ENCODE measurements around the gene SLC37A1.

The SLC37A1 gene

GRCh38 chr21:42490720-42491119, 22.9 kb upstream of the SLC37A1 start:
- TF ChIP-seq CTCF (IDR thresholded peaks at IDR 0.05) = no peak
- no peak overlapping the region for H3K27ac ChIP-seq
- H3K4me3 ChIP-seq = no peak overlapping the region
- DNase-seq (ENCODE audit: low spot score) = no peak

GRCh38 chr21:42491328-42491727, 22.3 kb upstream of the SLC37A1 start:
- Histone ChIP-seq H3K27ac (no peak overlapping the region), H3K4me3 (no peak overlapping the region)
- DNase-seq (ENCODE audit: low spot score) = no peak
- no peak for TF ChIP-seq CTCF (IDR thresholded peaks at IDR 0.05)

GRCh38 chr21:42492201-42492600, 21.5 kb upstream of the SLC37A1 start:
- H3K27ac ChIP-seq = no peak overlapping the region
- no peak for TF ChIP-seq CTCF (IDR thresholded peaks at IDR 0.05)
- no peak overlapping the region for H3K4me3 ChIP-seq
- no peak for DNase-seq (ENCODE audit: low spot score)

- Histone ChIP-seq H3K27ac (no peak overlapping the region), H3K4me3 (no peak overlapping the region)
- no peak for TF ChIP-seq CTCF (IDR thresholded peaks at IDR 0.05)
- no peak for DNase-seq (ENCODE audit: low spot score)
Observed at GRCh38 chr21:42493109-42494060, 20.3 kb upstream of the SLC37A1 start.

- no peak overlapping the region for H3K4me3 ChIP-seq
- no peak overlapping the region for H3K27ac ChIP-seq
- TF ChIP-seq CTCF (IDR thresholded peaks at IDR 0.05) = no peak
- no peak for DNase-seq (ENCODE audit: low spot score)
Observed at GRCh38 chr21:42495027-42495426, 18.6 kb upstream of the SLC37A1 start.

GRCh38 chr21:42495765-42496119, 17.9 kb upstream of the SLC37A1 start:
- DNase-seq (ENCODE audit: low spot score) = no peak
- peak overlapping the region; percentile 89 for H3K4me3 ChIP-seq
- no peak for TF ChIP-seq CTCF (IDR thresholded peaks at IDR 0.05)
- peak overlapping the region in 1 of 2 donors; percentile 10 for H3K27ac ChIP-seq

All from coronary artery (tissue), 2 donors.